Neuronal stem cell (in vitro differentiated cells): ENCODE data around the gene HIP1.

Source experiments
- DNase-seq: peaks from one replicate; pipeline ENCODE4 v3.0.0-alpha.2; 2013; ENCODE audit warnings: low spot score
- H2AFZ ChIP-seq: one replicate; pipeline ENCODE4 v1.6.1; 2013; ENCODE audit warnings: mild to moderate bottlenecking, low read length, inconsistent platforms
- H2AK5ac ChIP-seq: 2 replicates; pipeline ENCODE4 v1.6.1; 2013; ENCODE audit warnings: low read depth, mild to moderate bottlenecking, inconsistent platforms, low read length, moderate library complexity, mixed read lengths
- H2BK120ac ChIP-seq: 2 replicates; pipeline ENCODE4 v1.6.1; 2013; ENCODE audit warnings: low read depth, mild to moderate bottlenecking, inconsistent platforms, low read length, moderate library complexity, mixed read lengths
- H2BK12ac ChIP-seq: one replicate; pipeline ENCODE4 v1.6.1; 2013; ENCODE audit warnings: low read length, inconsistent platforms
- H2BK15ac ChIP-seq: 2 replicates; pipeline ENCODE4 v1.6.1; 2013; ENCODE audit warnings: mild to moderate bottlenecking, low read length, inconsistent platforms, mixed read lengths
- H2BK5ac ChIP-seq: one replicate; pipeline ENCODE4 v1.6.1; 2013; ENCODE audit warnings: inconsistent platforms, mild to moderate bottlenecking, low read length, moderate library complexity
- H3K14ac ChIP-seq: one replicate; pipeline ENCODE4 v1.6.1; 2013; ENCODE audit warnings: low read length, inconsistent platforms
- H3K18ac ChIP-seq: 2 replicates; pipeline ENCODE4 v1.6.1; 2013; ENCODE audit warnings: low read length, inconsistent platforms
- H3K23ac ChIP-seq: 2 replicates; pipeline ENCODE4 v1.6.1; 2013; ENCODE audit warnings: low read depth, mild to moderate bottlenecking, mixed read lengths, low read length, inconsistent platforms; ENCODE audit not compliant: poor library complexity
- H3K27ac ChIP-seq: replicated peaks from 3 replicates; pipeline ENCODE4 v1.5.1; 2013; ENCODE audit warnings: low read length, inconsistent platforms
- H3K27me3 ChIP-seq, 3 experiments: 2 replicates each; pipeline ENCODE4 v1.6.1; 2013; ENCODE audit warnings: low read length in 3 of 3, mild to moderate bottlenecking in 2 of 3, inconsistent platforms in 1 of 3, low read depth in 1 of 3, mixed read lengths in 1 of 3, moderate library complexity in 1 of 3; ENCODE audit not compliant: control insufficient read depth in 3 of 3, insufficient read depth in 3 of 3
- H3K36me3 ChIP-seq, 2 donors: replicated peaks in 1 of 2; 2 replicates each; pipeline ENCODE4 v1.6.1; 2013; ENCODE audit warnings: low read length in 2 of 2; ENCODE audit not compliant: control insufficient read depth in 2 of 2, insufficient read depth in 2 of 2
- H3K4ac ChIP-seq: 2 replicates; pipeline ENCODE4 v1.6.1; 2013; ENCODE audit warnings: inconsistent platforms, mild to moderate bottlenecking, low read length, moderate library complexity
- H3K4me1 ChIP-seq, 2 donors: 1 replicate in 1 of 2; 2 replicates in 1 of 2; pipeline ENCODE4 v1.6.1; 2013; ENCODE audit warnings: low read length in 2 of 2, low read depth in 1 of 2; ENCODE audit not compliant: control insufficient read depth in 2 of 2, insufficient read depth in 1 of 2
- H3K4me2 ChIP-seq: one replicate; pipeline ENCODE4 v1.6.1; 2013; ENCODE audit warnings: mild to moderate bottlenecking, low read length, inconsistent platforms; ENCODE audit not compliant: insufficient read depth, poor library complexity, severe bottlenecking
- H3K4me3 ChIP-seq, 2 donors: 2 replicates each; pipeline ENCODE4 v1.5.1; 2013; ENCODE audit warnings: low read length in 2 of 2, mild to moderate bottlenecking in 2 of 2, inconsistent platforms in 1 of 2, moderate library complexity in 1 of 2
- H3K79me1 ChIP-seq: one replicate; pipeline ENCODE4 v1.6.1; 2013; ENCODE audit warnings: low read depth, mild to moderate bottlenecking, inconsistent platforms, low read length, moderate library complexity
- H3K9ac ChIP-seq: one replicate; pipeline ENCODE4 v1.6.1; 2013; ENCODE audit warnings: mild to moderate bottlenecking, low read depth, low read length, inconsistent platforms; ENCODE audit not compliant: poor library complexity
- H3K9me3 ChIP-seq, 2 donors: replicated peaks in 1 of 2; 2 replicates each; pipeline versions ENCODE3 to v1.6.1; 2013; ENCODE audit warnings: low read length in 2 of 2, mild to moderate bottlenecking in 2 of 2, inconsistent platforms in 1 of 2, low read depth in 1 of 2, mixed read lengths in 1 of 2, moderate library complexity in 1 of 2; ENCODE audit not compliant: control insufficient read depth in 2 of 2, insufficient read depth in 1 of 2
- H4K8ac ChIP-seq: one replicate; pipeline ENCODE4 v1.6.1; 2013; ENCODE audit warnings: low read depth, mild to moderate bottlenecking, inconsistent platforms, low read length, moderate library complexity
- H4K91ac ChIP-seq: one replicate; pipeline ENCODE4 v1.6.1; 2013; ENCODE audit warnings: low read length, low read depth, mild to moderate bottlenecking, inconsistent platforms; ENCODE audit not compliant: poor library complexity
- WGBS, 2 donors: extraction: QIAGEN DNeasy Blood & Tissue Kit; methylation state at CpG; one replicate each; pipeline ENCODE4 v1.1.7; 2013; ENCODE audit warnings: missing lambda C conversion rate in 2 of 2, mixed read lengths in 1 of 2; ENCODE audit not compliant: insufficient read length in 2 of 2, insufficient replicate concordance in 1 of 2; ENCODE audit errors: extremely low coverage in 2 of 2; 5-methylcytosine and 5-hydroxymethylcytosine counted together

The HIP1 gene

DNA sequence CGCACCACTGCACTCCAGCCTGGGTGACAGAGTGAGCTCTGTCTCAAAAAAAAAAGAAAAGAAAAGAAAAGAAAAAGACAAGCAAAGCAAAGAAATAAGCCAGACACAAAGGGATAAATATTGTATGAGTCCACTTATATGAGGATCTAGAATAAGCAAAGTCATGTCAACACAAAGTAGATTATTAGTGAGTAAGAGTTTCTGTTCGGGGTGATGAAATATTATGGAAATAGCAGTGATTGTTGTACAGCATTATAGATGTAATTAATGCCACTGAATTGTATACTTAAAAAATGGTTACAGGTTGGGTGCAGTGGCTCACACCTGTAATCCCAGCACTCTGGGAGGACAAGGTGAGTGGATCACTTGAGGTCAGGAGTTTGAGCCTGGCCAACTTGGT, 83.2 kb downstream of the HIP1 start:
- H4K91ac ChIP-seq = no peak overlapping the region
- no CpG with 5 or more reads among the region's 2 CpGs for WGBS, 2 donors
- no peak overlapping the region for H2BK12ac ChIP-seq
- H3K9ac ChIP-seq = no peak overlapping the region
- peaks cover 2 to 3% of the 10 kb centered on the region in 2 donors for H3K4me1 ChIP-seq
- H3K27me3 ChIP-seq = no peaks in the 10 kb centered on the region
- no peak overlapping the region for H2BK5ac ChIP-seq
- H3K4me3 ChIP-seq = no peak overlapping the region
- H2BK120ac ChIP-seq = no peak overlapping the region
- no peak overlapping the region for H3K27ac ChIP-seq
- DNase-seq = no peak
- H3K23ac ChIP-seq = no peak overlapping the region
- H3K36me3 ChIP-seq = no peaks in the 10 kb centered on the region
- no peak overlapping the region for H4K8ac ChIP-seq
- H3K4me2 ChIP-seq = no peak overlapping the region
- no peak overlapping the region for H2BK15ac ChIP-seq
- H3K79me1 ChIP-seq = no peaks in the 10 kb centered on the region
- no peak overlapping the region for H3K4ac ChIP-seq
- no peak overlapping the region for H2AK5ac ChIP-seq
- no peak overlapping the region for H3K18ac ChIP-seq
- no peak overlapping the region for H2AFZ ChIP-seq
- no peaks in the 10 kb centered on the region for H3K9me3 ChIP-seq
- H3K14ac ChIP-seq = no peak overlapping the region

- DNase-seq = no peak
- no peak overlapping the region for H2AK5ac ChIP-seq
- H4K91ac ChIP-seq = no peak overlapping the region
- H3K18ac ChIP-seq = no peak overlapping the region
- no peak overlapping the region for H3K23ac ChIP-seq
- H4K8ac ChIP-seq = no peak overlapping the region
- no peak overlapping the region for H2BK120ac ChIP-seq
- H3K36me3 ChIP-seq = no peaks in the 10 kb centered on the region
- H3K14ac ChIP-seq = no peak overlapping the region
- H3K27ac ChIP-seq = no peak overlapping the region
- H3K27me3 ChIP-seq = no peaks in the 10 kb centered on the region
- H3K4me3 ChIP-seq = no peak overlapping the region
- H2BK15ac ChIP-seq = no peak overlapping the region
- no peaks in the 10 kb centered on the region for H3K9me3 ChIP-seq
- H3K9ac ChIP-seq = no peak overlapping the region
- H3K4me1 ChIP-seq = peaks cover 9% of the 10 kb centered on the region in 2 donors
- no peaks in the 10 kb centered on the region for H3K79me1 ChIP-seq
- H2AFZ ChIP-seq = no peak overlapping the region
- no peak overlapping the region for H3K4me2 ChIP-seq
- no CpG with 5 or more reads among the region's 4 CpGs for WGBS, 2 donors
- no peak overlapping the region for H2BK5ac ChIP-seq
- no peak overlapping the region for H3K4ac ChIP-seq
- H2BK12ac ChIP-seq = no peak overlapping the region
These were observed 83.9 kb downstream of the HIP1 start for GRCh38 chr7:75654855-75655254.

GRCh38 chr7:75653651-75654050, 85.1 kb downstream of the HIP1 start:
- no peaks in the 10 kb centered on the region for H3K36me3 ChIP-seq
- no peaks in the 10 kb centered on the region for H3K27me3 ChIP-seq
- H4K91ac ChIP-seq = no peak overlapping the region
- H2AFZ ChIP-seq = no peak overlapping the region
- no peak overlapping the region for H3K4me3 ChIP-seq
- no peak overlapping the region for H4K8ac ChIP-seq
- no peak overlapping the region for H3K27ac ChIP-seq
- H2AK5ac ChIP-seq = no peak overlapping the region
- no peak overlapping the region for H3K14ac ChIP-seq
- H3K23ac ChIP-seq = no peak overlapping the region
- H2BK15ac ChIP-seq = no peak overlapping the region
- no peaks in the 10 kb centered on the region for H3K79me1 ChIP-seq
- H3K9ac ChIP-seq = no peak overlapping the region
- DNase-seq = no peak
- no peak overlapping the region for H2BK5ac ChIP-seq
- no peak overlapping the region for H2BK120ac ChIP-seq
- no peaks in the 10 kb centered on the region for H3K9me3 ChIP-seq
- WGBS, 2 donors = no CpG with 5 or more reads among the region's 7 CpGs
- no peak overlapping the region for H3K4me2 ChIP-seq
- no peak overlapping the region for H3K18ac ChIP-seq
- no peak overlapping the region for H2BK12ac ChIP-seq
- H3K4me1 ChIP-seq = peaks cover 12 to 13% of the 10 kb centered on the region in 2 donors
- no peak overlapping the region for H3K4ac ChIP-seq

- no peak overlapping the region for H3K14ac ChIP-seq
- no peak overlapping the region for H3K9ac ChIP-seq
- H4K91ac ChIP-seq = no peak overlapping the region
- no peaks in the 10 kb centered on the region for H3K79me1 ChIP-seq
- no peak for DNase-seq
- no peak overlapping the region for H3K27ac ChIP-seq
- no peak overlapping the region for H4K8ac ChIP-seq
- no peak overlapping the region for H2AFZ ChIP-seq
- H2AK5ac ChIP-seq = no peak overlapping the region
- no peak overlapping the region for H3K18ac ChIP-seq
- no peak overlapping the region for H2BK12ac ChIP-seq
- H2BK120ac ChIP-seq = no peak overlapping the region
- no peak overlapping the region for H3K4me2 ChIP-seq
- H3K4me1 ChIP-seq = peaks cover 12 to 13% of the 10 kb centered on the region in 2 donors
- no CpG with 5 or more reads among the region's 1 CpG for WGBS, 2 donors
- no peak overlapping the region for H2BK15ac ChIP-seq
- no peak overlapping the region for H3K23ac ChIP-seq
- H3K4me3 ChIP-seq = no peak overlapping the region
- H3K9me3 ChIP-seq = no peaks in the 10 kb centered on the region
- H2BK5ac ChIP-seq = no peak overlapping the region
- no peak overlapping the region for H3K4ac ChIP-seq
- H3K36me3 ChIP-seq = no peaks in the 10 kb centered on the region
- no peaks in the 10 kb centered on the region for H3K27me3 ChIP-seq
These were observed 86.0 kb downstream of the HIP1 start for GRCh38 chr7:75652788-75653187.
